ENCODE data around the gene FERMT3. TPM values are rescaled to one million over a fixed set of nuclear protein-coding genes. Genes with fewer than 3 reads are reported as not detected.

FERMT3 gene
- total RNA-seq, 1 donor from 2014 or later = 24.3 TPM

DNA sequence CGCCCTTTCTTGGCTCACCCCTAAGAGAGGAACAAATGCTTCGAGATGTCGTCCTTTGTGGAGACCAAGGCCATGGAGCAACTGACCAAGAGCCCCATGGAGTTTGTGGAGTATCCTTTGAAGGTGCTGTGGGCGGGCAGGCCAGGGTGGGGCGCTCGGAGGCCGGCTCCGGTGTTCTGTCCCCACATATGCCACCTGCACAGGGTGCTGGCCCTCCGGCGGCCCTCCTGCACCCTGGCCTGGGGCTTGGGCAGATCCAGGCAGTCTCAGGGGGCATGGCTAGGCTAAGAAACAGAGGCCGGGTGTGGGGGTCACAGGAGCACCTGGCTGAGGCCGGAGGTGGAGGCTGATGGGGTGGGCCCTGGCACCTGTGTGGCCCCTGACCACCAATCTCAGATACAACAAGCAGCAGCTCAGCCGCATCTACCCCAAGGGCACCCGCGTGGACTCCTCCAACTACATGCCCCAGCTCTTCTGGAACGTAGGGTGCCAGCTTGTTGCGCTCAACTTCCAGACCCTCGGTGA is 55.1 kb downstream of the FERMT3 start:
- TF ChIP-seq POLR2A (IDR thresholded peaks at IDR 0.05) = no peak
- no peak for TF ChIP-seq POLR2AphosphoS5 (IDR thresholded peaks at IDR 0.05; ENCODE audit: insufficient read depth in 1 of 2, low read depth in 1 of 2)
- TF ChIP-seq, protein P1, sequence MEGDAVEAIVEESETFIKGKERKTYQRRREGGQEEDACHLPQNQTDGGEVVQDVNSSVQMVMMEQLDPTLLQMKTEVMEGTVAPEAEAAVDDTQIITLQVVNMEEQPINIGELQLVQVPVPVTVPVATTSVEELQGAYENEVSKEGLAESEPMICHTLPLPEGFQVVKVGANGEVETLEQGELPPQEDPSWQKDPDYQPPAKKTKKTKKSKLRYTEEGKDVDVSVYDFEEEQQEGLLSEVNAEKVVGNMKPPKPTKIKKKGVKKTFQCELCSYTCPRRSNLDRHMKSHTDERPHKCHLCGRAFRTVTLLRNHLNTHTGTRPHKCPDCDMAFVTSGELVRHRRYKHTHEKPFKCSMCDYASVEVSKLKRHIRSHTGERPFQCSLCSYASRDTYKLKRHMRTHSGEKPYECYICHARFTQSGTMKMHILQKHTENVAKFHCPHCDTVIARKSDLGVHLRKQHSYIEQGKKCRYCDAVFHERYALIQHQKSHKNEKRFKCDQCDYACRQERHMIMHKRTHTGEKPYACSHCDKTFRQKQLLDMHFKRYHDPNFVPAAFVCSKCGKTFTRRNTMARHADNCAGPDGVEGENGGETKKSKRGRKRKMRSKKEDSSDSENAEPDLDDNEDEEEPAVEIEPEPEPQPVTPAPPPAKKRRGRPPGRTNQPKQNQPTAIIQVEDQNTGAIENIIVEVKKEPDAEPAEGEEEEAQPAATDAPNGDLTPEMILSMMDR (IDR thresholded peaks at IDR 0.05) = no peak
- H3K4me1 ChIP-seq = no peaks in the 10 kb centered on the region
- no peak for DNase-seq (ENCODE audit: extremely low spot score in 2 of 2)
- H3K27ac ChIP-seq = no peak overlapping the region
- H3K9me3 ChIP-seq = no peaks in the 10 kb centered on the region
- intact Hi-C loops (cut with DNase I) = no loop called here
- peaks cover 0 to 67% of the 10 kb centered on the region in 2 donors for H3K36me3 ChIP-seq
- no peaks in the 10 kb centered on the region for H3K27me3 ChIP-seq
- no peak overlapping the region for H3K4me3 ChIP-seq

DNA sequence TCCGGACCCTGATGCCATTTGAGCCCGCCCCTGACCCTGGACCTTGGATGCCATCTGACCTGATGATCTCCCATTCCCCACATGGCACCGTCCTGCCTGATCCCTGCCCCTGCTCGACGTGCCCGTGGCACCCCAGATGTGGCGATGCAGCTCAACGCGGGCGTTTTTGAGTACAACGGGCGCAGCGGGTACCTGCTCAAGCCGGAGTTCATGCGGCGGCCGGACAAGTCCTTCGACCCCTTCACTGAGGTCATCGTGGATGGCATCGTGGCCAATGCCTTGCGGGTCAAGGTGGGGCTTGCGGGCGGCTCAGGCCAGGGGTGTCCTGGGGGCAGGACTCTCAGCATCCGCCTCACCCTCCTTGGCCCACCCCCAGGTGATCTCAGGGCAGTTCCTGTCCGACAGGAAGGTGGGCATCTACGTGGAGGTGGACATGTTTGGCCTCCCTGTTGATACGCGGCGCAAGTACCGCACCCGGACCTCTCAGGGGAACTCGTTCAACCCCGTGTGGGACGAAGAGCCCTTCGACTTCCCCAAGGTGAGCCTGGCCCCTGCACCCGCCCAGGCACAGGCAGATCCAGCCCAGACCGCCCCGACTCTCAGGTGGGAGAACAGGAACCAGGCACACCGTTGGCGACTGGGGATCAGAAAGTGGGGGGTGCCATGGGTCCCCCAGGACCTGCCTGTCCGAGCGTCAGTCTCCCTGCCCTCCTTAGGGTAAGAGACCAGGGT is 55.9 kb downstream of the FERMT3 start:
- no peak for DNase-seq (ENCODE audit: extremely low spot score in 2 of 2)
- peaks cover 0 to 68% of the 10 kb centered on the region in 2 donors for H3K36me3 ChIP-seq
- intact Hi-C loops (cut with DNase I) = no loop called here

GRCh38 chr11:64263021-64263946 is 56.8 kb downstream of the FERMT3 start:
- Histone ChIP-seq H3K9me3 (no peaks in the 10 kb centered on the region), H3K27me3 (no peaks in the 10 kb centered on the region), H3K4me1 (peaks cover 13% of the 10 kb centered on the region), H3K4me3 (no peak overlapping the region), H3K36me3 (peaks cover 0 to 67% of the 10 kb centered on the region in 2 donors), H3K27ac (no peak overlapping the region)
- no peak for DNase-seq (ENCODE audit: extremely low spot score in 2 of 2)
- TF ChIP-seq POLR2AphosphoS5 (IDR thresholded peaks at IDR 0.05; ENCODE audit: insufficient read depth in 1 of 2, low read depth in 1 of 2) = no peak
- TF ChIP-seq, protein P1 (IDR thresholded peaks at IDR 0.05) = no peak
- no peak for TF ChIP-seq POLR2A (IDR thresholded peaks at IDR 0.05)
- intact Hi-C loops (cut with DNase I) = no loop called here

More for the DNA sequence above, 55.9 kb downstream of the FERMT3 start:
- no peak for TF ChIP-seq POLR2A (IDR thresholded peaks at IDR 0.05)
- Histone ChIP-seq H3K9me3 (no peaks in the 10 kb centered on the region), H3K4me1 (peaks cover 4% of the 10 kb centered on the region), H3K27ac (no peak overlapping the region), H3K27me3 (no peaks in the 10 kb centered on the region), H3K4me3 (no peak overlapping the region)

GRCh38 chr11:64263947-64264317 is 57.4 kb downstream of the FERMT3 start:
- no peak overlapping the region for H3K4me3 ChIP-seq
- H3K4me1 ChIP-seq = peaks cover 19% of the 10 kb centered on the region
- TF ChIP-seq POLR2A (IDR thresholded peaks at IDR 0.05) (no peak), POLR2AphosphoS5 (IDR thresholded peaks at IDR 0.05; ENCODE audit: insufficient read depth in 1 of 2, low read depth in 1 of 2) (no peak)
- TF ChIP-seq, protein P1 (IDR thresholded peaks at IDR 0.05) = no peak
- no peaks in the 10 kb centered on the region for H3K9me3 ChIP-seq
- no peaks in the 10 kb centered on the region for H3K27me3 ChIP-seq
- DNase-seq (ENCODE audit: extremely low spot score in 2 of 2) = no peak
- H3K36me3 ChIP-seq = peaks cover 0 to 62% of the 10 kb centered on the region in 2 donors
- intact Hi-C loops (cut with DNase I) = no loop called here
- no peak overlapping the region for H3K27ac ChIP-seq

- TF ChIP-seq POLR2A (IDR thresholded peaks at IDR 0.05) = no peak
- TF ChIP-seq, protein P1 (IDR thresholded peaks at IDR 0.05) = no peak
- no peak for TF ChIP-seq POLR2AphosphoS5 (IDR thresholded peaks at IDR 0.05; ENCODE audit: insufficient read depth in 1 of 2, low read depth in 1 of 2)
- Histone ChIP-seq H3K9me3 (no peaks in the 10 kb centered on the region), H3K27me3 (no peaks in the 10 kb centered on the region), H3K4me1 (peaks cover 21% of the 10 kb centered on the region), H3K4me3 (no peak overlapping the region), H3K36me3 (peaks cover 0 to 57% of the 10 kb centered on the region in 2 donors), H3K27ac (no peak overlapping the region)
- no peak for DNase-seq (ENCODE audit: extremely low spot score in 2 of 2)
- intact Hi-C loops (cut with DNase I) = no loop called here
Observed at GRCh38 chr11:64264371-64264852, 57.9 kb downstream of the FERMT3 start.
